ENCODE measurements around the gene NR1H3. TPM values are rescaled to one million over a fixed set of nuclear protein-coding genes. Genes with fewer than 3 reads are reported as not detected.

Gene NR1H3
- total RNA-seq: 32.5 and 72.8 TPM in 2 replicates

DNA sequence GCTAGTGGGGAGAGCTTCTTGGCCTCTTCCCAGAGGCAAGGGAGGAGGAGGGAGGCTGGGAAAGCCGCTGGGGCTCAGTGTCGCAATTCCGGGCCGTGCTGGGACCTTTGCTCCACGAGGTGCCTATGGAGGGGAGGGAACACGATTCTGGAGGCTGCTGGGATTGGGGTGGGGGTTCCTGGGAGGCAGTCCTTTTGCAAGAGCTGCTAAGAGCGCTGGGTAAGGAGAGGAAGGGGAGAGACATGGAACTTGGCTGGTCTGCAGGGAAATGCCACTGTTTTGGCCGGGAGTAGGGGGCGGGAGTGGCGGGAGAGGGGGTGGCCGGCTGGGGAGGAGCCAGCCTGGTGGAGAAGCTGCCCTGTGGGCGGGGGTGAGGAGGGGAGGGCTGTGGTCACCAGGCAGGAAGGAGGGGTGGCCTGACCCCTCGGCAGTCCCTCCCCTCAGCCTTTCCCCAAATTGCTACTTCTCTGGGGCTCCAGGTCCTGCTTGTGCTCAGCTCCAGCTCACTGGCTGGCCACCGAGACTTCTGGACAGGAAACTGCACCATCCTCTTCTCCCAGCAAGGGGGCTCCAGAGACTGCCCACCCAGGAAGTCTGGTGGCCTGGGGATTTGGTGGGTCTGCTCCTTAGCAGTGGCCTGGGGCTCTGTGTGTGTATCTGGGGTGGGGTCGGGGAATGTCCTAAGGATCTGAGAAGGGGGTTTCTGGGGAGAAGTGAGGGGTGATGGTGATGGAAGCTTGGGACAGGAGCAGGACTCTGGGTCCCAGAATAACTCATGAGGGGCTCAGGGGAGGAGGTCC is at the start of gene NR1H3:
Gene NR1H3 (plus strand): TSS at position 480 of the 800 bp plus-strand sequence. CDS start 1,221 bp downstream, outside the sequence.

DNA sequence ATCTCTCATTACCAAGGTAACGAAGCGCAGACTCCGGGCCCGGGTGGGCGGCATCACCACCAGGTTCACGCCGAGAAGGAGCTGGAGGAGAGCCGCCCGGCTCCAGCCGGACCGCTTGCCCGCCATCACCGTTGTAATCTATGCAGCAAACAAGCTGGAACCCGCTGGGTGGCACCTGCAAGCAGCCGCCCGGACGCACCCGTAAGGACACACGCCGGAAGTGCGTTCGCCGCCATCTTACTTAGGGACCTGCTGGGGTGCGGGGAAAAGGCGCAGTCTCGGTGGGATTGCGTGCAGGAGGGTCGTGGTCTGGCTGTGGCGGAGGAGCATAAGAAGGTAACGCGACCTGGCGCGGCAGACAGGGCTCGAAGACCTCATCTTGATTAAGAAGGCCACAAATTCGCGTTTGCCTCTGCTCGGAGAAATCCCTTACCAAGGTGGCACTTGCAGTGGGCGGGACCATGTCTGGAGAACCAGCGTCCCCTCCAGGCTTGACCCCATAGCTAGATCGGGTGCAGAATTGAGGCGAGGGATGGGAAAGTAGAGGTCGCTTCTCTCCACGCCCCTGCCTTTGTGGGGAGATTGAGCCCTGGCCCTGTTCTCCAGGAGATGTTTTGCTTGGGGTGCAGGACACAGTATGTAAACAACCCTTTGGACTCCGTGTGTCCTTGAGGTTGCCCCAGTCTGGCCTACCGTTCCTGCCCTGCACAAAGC is 9.0 kb upstream of the NR1H3 start, which contains the start of gene ACP2:
Gene ACP2 (minus strand): TSS at position 151 of the 714 bp plus-strand sequence. CDS start 25 bp downstream, at position 126.

DNA sequence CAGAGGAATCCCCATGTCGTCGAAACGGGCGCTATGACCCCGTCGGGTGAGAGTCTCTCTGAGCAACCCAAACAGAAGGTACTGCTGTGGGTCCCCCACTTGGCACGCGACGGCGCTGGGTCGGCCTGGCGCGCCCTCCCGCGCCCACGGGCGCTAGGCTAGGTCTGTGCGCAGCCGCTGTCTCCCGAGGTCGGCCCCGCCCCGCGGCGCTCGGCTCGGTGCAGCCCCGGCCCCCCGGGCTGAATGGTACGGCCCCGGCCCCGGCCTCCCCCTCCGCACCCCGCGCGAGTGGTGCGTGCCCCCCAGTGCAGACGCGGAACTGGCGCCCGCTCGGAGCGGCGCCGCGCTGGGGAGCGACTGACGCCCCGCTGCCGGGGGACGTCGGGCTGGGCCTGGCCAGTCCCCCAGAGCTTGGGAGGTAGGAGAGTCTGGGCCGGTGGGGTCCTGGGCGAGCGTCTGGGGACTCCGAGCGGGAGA is 12.1 kb downstream of the NR1H3 start, which contains the start of gene MADD:
Gene MADD (plus strand): TSS at position 305 of the 477 bp plus-strand sequence.

Other genes with a start within 250 kb of the NR1H3 start
- 81.2 and 107 TPM in 2 replicates for gene ARFGAP2, start 81.1 kb upstream of the NR1H3 start, total RNA-seq
- gene PACSIN3, start 71.6 kb upstream of the NR1H3 start, total RNA-seq: 39.3 and 42.2 TPM in 2 replicates
- gene DDB2, start 43.0 kb upstream of the NR1H3 start, total RNA-seq: 33.4 and 49.7 TPM in 2 replicates
- 49.5 and 93.3 TPM in 2 replicates for gene ACP2, start 9.2 kb upstream of the NR1H3 start, total RNA-seq
- gene MADD, start 12.1 kb downstream of the NR1H3 start, total RNA-seq: 14.4 and 33.1 TPM in 2 replicates
- not detected in 2 replicates for gene MYBPC3, start 94.7 kb downstream of the NR1H3 start, total RNA-seq
- gene SPI1, start 120.6 kb downstream of the NR1H3 start, total RNA-seq: not detected in 2 replicates
- 111 and 118 TPM in 2 replicates for gene SLC39A13, start 150.6 kb downstream of the NR1H3 start, total RNA-seq
- 105 and 200 TPM in 2 replicates for gene PSMC3, start 168.4 kb downstream of the NR1H3 start, total RNA-seq
- gene RAPSN, start 191.1 kb downstream of the NR1H3 start, total RNA-seq: 3.6 TPM in 1 of 2 replicates, not detected in the other

Data from epithelial cell of alveolus of lung (primary cell).